Activated CD4-positive, alpha-beta T cell treated with anti-CD3 and anti-CD28 coated beads, Interleukin-2, amount 50 U/mL, for 16 hours (primary cell): ENCODE data around the gene TRAPPC12.

ENCODE experiments used
- DNase-seq: peaks from one replicate; pipeline ENCODE4 v3.0.0-alpha.2; 2020

The TRAPPC12 gene

GRCh38 chr2:3470856-3471737, 91.6 kb downstream of the TRAPPC12 start:
- no peak for DNase-seq

- DNase-seq = no peak
These were observed 92.8 kb downstream of the TRAPPC12 start for GRCh38 chr2:3472296-3472695.

- DNase-seq = no peak
These were observed 93.5 kb downstream of the TRAPPC12 start for GRCh38 chr2:3472966-3473365.

- DNase-seq = no peak
These were observed 96.3 kb downstream of the TRAPPC12 start for GRCh38 chr2:3475771-3476170.

- no peak for DNase-seq
These were observed 97.0 kb downstream of the TRAPPC12 start for GRCh38 chr2:3476321-3476984.

- DNase-seq = no peak
These were observed 97.5 kb downstream of the TRAPPC12 start for GRCh38 chr2:3476985-3477327.

- DNase-seq = no peak
These were observed 99.4 kb downstream of the TRAPPC12 start for GRCh38 chr2:3478846-3479385.

- no peak for DNase-seq
These were observed 100.2 kb downstream of the TRAPPC12 start for GRCh38 chr2:3479430-3480320.

GRCh38 chr2:3480352-3481010, 101.0 kb downstream of the TRAPPC12 start:
- no peak for DNase-seq

GRCh38 chr2:3481011-3481400, 101.5 kb downstream of the TRAPPC12 start:
- no peak for DNase-seq

GRCh38 chr2:3481736-3482362, 102.4 kb downstream of the TRAPPC12 start:
- DNase-seq = no peak

GRCh38 chr2:3482363-3482821, 102.9 kb downstream of the TRAPPC12 start:
- no peak for DNase-seq

- DNase-seq = no peak
These were observed 103.9 kb downstream of the TRAPPC12 start for GRCh38 chr2:3483227-3483985.

- no peak for DNase-seq
These were observed 104.8 kb downstream of the TRAPPC12 start for GRCh38 chr2:3483986-3484960.

- no peak for DNase-seq
These were observed 105.7 kb downstream of the TRAPPC12 start for GRCh38 chr2:3485166-3485565.

- no peak for DNase-seq
These were observed 106.8 kb downstream of the TRAPPC12 start for GRCh38 chr2:3486047-3487027.

- DNase-seq = no peak
These were observed 107.5 kb downstream of the TRAPPC12 start for GRCh38 chr2:3487028-3487425.

- no peak for DNase-seq
These were observed 107.9 kb downstream of the TRAPPC12 start for GRCh38 chr2:3487432-3487831.
